Muscle of arm (tissue), 12 donors: ENCODE data around the gene PTGFR. TPM values are rescaled to one million over a fixed set of nuclear protein-coding genes. Genes with fewer than 3 reads are reported as not detected.

Experiments
- DNase-seq: peaks from one replicate; pipeline ENCODE4 v3.0.0-alpha.2; 2013
- polyA plus RNA-seq, 12 donors: library from polyadenylated mRNA; unstranded; fragments of 120-200 nt; gene quantifications; one replicate each; pipeline ENCODE4 v1.2.1, GENCODE V29; 2013; ENCODE audit not compliant: insufficient read length in 12 of 12

PTGFR gene
- polyA plus RNA-seq, 12 donors: 20.0 to 54.6 (median 30.6) TPM; not detected in 1

- no peak for DNase-seq
Measured at GRCh38 chr1:78586572-78586971, 95.8 kb downstream of the PTGFR start.

GRCh38 chr1:78587211-78587610 lies 96.4 kb downstream of the PTGFR start:
- DNase-seq: no peak

Other genes starting within 250 kb of the PTGFR start
- 1 to 10 TPM in 11 of 12 donors, not detected in 1; 1.0 to 6.0 (median 2.2) TPM for gene IFI44L, start 129.5 kb downstream of the PTGFR start, polyA plus RNA-seq
- 10 to 100 TPM in 4 of 12 donors, 1 to 10 TPM in 7, not detected in 1; 4.2 to 18.3 (median 9.6) TPM for gene IFI44, start 158.9 kb downstream of the PTGFR start, polyA plus RNA-seq